HG03432 (cell line): ENCODE measurements around the gene TACR1.

Experiments used
- ATAC-seq: cut with Tn5 transposase; IDR thresholded peaks from one replicate; pipeline ENCODE4 v1.9.1; 2021; ENCODE audit warnings: mild to moderate bottlenecking, moderate library complexity; ENCODE audit not compliant: unreplicated experiment

TACR1 gene

DNA sequence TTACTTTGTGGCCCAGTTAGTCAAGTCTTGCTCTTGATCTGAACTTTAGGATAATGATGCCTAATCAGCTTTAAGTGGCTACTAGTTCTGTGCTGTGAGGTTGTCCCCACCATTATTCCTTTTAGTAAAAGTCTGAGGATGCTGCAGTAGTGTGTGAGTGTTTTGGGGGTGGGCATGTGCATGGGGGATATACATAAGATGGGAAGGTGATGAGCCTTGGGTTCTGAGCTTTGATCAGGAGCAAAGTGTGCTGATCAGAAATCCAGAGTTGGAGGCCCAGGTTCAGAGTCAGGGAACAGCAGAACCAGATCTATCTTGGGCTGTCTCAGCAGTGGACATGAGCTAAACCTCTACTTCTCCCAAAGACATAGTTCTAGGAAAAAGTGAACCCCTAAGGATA, 174.1 kb downstream of the TACR1 start:
- no peak for ATAC-seq

DNA sequence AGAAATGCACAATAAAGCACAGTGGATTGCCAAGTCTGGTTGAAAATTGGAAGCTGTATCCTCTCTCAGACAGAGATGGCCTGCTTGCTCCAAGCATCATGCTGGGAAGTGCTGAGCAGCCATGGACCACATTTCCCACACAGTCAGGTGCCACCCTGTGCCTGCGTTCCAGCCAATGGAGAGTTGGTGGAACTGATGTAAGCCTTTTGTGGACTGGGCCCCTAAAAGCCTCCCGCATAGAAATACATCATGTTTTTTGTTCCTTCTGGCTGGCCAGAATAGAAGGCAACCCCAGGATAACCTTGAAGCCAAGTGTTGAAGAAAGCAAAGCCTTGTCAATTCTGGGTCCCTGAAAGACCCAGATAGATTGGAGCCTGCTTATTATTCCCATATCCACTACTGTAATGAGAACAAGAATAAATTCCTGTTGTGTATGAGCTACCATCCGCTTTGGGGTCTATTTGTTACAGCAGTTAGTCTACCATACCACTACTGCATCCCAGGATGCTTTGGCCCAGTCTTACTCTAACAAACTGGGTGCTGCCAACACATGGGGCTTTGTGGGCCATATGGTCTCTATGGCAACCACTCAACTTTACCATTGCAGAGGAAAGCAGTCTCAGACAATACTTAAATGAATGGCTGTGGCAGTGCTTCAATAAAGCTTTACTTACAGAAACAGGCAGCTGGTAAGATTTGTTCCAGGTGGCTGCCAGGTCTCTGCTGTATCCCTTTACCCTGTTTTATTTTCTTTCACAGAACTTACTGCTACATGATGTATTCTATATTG, 175.5 kb downstream of the TACR1 start:
- ATAC-seq = no peak

DNA sequence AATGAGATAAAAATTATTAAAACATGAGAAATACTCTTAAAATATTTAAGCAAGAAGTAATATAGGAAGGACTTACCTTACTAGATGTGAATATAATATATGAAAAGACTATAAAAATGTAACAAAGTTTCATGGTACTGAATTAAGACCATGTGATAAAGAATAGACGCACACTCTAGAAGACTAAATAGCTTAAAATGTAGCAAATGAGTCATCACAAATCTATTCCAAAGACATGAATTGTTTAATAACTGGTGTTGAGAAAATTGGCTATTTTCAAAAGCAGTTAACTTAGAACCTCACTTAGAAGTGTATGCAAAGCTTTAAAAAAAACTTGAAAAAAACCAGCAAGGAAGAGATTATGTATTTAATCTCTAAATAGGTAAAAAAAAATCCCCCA, 176.8 kb downstream of the TACR1 start:
- ATAC-seq = no peak

DNA sequence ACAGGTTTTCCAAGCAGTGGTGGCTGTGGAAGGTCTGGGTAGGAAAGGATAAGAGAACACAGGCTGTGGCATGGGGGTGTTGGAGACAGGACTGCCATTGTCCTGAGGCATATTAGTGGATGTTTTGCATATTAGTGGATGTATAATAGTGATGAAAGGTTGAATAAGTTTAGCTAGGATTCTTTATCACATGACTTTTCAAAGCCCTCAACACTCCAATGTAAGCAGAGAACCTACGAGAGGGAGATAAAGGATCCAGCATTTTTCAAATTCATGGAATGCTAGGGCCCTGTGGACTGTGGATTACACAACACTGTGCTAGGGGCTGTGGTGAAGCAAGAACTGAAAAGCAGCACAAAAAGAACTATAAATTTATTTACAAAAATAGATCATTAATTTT, 177.6 kb downstream of the TACR1 start:
- ATAC-seq = no peak

DNA sequence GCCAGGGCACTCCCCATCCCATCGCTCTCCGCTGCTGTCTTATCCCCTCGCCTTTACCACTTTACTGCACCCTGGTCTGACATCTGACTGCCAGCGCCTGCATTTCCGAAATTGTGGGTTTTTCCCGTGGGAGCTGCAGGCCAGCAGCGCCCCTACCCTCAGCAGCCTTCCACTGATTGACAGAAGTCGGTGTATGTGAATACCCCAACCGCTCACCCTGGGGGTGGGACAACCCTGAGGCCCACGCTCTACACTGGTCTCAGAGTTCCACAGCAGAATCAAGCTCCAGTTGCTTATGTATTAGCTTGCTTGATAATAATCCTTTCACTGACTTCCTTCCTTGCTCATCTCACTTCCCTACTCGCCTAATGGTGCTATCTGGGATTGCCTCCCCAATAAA, 178.8 kb downstream of the TACR1 start:
- no peak for ATAC-seq

DNA sequence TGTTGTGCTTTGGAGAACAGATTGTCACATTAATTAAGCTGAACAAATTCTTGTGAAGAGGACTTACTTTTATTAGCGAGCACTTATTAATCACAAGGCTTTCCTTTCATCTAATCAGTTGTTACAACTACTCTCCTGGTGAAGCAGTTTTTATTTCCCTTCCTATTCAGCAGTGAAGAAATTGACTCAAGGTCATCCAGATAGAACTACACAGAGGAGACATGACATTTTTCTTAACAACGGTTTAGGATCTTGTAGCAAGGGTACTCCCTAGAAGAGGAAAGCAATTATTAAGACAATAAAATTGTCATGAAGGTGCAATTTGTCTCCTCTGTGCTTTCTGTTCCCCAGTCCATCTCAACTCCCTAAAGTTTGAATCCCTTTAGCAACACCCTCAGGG, 179.5 kb downstream of the TACR1 start:
- no peak for ATAC-seq

DNA sequence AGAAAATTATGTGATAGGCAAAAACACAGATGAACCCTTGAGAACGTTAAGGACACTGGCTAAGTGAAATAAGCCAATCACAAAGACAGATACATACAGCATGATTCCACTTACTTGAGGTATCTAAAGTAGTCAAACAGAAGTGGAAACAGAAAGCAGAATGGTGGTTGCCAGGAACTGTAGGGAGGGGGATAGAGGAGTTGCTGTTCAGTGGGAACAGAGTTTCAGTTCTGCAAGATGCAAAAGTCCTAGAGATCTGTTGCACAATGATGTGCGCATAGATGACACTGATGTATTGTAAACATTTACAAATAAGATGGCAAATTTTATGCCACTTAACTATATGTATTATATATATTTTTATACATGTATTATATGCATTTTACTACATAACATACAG, 181.2 kb downstream of the TACR1 start:
- no peak for ATAC-seq

DNA sequence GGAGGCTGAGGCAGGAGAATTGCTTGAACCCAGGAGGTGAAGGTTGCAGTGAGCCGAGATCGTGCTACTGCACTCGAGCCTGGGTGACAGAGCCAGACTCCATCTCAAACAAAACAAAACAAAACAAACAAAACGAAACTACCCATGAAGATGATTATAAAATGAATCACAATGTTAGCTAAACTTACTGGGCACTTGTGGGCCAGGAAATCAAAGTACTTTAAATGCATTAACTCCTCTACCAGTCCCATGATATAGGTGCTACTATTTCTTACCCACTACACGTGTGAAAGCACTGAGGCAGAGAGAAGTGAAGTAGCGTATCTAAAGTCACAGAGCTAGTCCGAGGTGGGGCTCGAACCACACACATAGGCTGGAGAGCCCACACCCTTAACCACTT, 187.2 kb downstream of the TACR1 start:
- ATAC-seq = no peak

DNA sequence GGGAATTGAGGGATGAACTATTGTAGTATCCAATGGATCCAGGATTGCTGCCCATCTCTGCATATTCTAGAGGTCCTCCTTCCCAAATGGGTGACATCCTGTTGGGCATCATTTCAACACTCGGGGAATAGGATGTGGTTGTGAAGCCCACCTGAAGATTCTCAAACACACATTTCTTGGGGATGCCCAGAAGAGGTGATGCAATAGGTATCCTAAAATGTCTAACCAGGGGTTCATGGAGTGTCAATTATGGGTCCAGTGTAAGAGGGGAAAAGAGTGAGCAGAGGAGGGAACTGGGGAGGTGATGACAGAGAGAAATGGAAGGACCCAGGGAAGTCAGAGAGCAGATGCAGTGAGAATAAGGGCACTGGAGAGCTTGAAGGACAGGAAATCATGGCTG, 188.7 kb downstream of the TACR1 start:
- ATAC-seq = no peak

DNA sequence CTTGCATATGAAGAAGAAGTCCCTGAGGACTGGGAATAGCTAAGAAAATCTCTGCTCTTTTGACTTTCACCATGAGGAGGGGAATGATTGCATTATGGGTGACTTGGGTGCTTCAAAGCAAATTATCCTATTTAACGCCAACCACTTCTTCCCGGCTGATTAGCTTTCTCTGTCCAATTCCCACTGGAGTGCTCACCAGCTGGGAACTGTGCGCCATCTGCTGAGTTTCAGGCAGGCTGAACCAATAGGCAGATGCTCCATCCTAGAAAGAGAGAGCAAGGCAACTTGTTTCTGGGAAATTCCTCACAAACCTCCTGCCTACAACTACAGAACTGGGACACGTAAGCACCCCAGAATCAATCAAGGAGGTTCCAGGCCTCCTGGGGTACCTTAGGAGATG, 191.5 kb downstream of the TACR1 start:
- ATAC-seq = no peak

DNA sequence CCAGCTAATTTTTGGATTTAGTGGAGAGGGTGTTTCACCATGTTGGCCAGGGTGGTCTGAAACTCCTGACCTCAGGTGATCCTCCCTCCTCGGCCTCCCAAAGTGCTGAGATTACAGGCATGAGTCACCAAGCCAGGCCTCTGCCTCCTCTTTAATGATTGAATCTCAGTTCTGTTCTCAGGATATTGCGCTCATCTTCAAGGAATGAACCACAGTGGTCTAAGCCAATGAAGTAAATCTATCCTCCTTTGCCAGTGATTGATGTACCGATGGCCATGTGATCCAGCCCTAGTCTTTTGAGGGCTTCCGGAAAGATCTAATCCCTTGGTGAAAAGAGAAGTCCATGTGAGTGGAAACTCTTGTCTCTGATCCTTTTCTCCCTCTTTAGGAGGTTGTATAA, 192.3 kb downstream of the TACR1 start:
- no peak for ATAC-seq

DNA sequence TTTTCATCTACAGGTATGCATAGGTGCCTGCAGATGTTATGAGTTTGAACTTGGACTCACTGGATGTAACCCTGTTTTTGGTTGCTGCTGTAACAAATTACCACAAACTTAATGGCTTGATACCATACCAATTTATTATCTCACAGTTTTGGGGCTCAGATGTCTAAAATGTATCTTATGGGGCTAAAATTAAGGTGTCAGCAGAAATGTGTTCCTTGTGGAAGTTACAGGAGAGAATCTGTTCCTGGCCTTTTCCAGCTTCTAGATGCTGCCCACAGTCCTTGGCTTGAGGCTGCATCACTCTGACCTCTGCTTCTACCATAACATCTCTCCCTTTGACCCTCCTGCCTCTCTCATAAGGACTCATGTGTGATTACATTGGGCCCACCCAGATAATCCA, 193.3 kb downstream of the TACR1 start:
- no peak for ATAC-seq

DNA sequence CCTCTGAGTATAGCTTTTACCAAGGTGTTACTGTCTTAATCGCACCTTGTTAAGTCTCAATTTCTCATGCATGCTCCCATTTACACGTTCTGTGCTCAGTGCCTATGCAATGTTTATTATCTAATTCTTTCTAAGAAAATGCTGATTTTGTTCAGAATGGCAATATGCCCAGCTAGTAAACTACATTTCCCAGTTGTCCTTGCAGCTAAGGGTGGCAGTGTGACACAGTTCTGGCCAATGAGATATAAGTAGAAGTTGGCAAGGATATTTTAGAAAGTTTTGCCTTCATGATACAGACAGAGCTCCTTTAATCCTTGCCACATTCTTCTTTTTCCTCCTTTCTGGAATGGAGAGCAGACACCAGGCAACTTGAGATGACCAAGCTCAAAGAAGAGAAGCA, 195.5 kb downstream of the TACR1 start:
- ATAC-seq = no peak

DNA sequence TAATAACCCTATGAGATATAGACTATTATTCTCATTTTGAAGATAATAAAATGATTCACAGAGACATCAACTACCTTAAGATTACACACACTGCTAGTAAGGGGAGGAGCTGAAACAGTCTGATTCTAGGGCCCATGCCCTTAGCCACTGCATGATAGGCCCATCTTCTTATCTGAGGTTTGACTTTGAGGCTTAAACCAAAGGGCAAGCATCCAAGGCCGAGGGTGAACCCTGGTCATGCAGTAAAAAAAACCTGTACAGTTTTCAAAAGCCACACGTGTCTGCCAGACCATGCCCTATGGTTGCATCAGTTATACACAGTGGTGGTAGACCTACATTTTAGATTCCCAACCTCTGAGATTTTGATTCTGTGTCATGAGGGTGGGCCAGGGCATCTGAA, 196.0 kb downstream of the TACR1 start:
- ATAC-seq = no peak

DNA sequence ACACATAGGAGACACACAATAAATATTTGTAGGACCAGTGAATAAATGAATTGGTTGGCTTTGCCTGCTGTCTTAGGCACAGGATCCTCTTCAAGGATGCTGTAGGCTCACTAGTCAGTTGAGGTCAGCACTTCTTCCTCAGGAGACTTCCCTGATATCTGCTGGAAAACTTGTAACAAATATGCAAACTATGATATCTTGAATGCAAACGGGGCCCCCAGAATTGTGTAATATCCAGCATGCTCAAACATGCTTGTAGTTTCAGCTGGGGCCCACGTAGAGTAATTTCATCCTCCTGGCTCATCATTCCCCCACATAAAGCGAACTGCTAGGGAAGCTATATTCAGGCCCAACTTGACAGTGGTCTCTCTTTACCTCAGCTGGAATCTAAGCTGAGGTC, 197.3 kb downstream of the TACR1 start:
- no peak for ATAC-seq

DNA sequence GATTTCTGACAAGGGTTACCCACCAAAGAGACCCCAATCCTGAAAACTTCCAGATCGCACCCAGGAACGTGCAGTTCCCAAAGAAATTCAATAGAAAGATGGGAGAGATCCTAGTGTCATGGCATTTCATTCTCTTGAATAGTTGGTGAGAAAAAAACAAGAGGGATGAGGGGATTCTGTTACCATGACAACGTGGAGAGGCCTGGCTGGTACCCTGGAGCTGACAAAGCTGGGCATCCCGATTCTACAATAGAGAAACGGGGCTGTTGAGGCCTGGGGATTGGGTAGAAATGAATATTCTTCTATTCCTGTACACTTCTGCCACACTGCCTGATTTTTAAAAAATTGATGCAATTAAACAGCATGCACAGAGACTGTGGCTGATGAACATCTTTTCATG, 199.9 kb downstream of the TACR1 start:
- ATAC-seq = no peak
